Activated T-cell treated with anti-CD3 and anti-CD28 coated beads, Interleukin-2, amount 50 U/mL, for 1 hour (primary cell): Measurements from ENCODE around the gene RND2.

Source experiments
- DNase-seq: peaks from one replicate; pipeline ENCODE4 v3.0.0-alpha.2; 2020

Gene RND2

GRCh38 chr17:43079641-43080302, 54.7 kb downstream of the RND2 start:
- no peak for DNase-seq
